GM18861 (cell line): ENCODE results near the gene TSC22D2.

Source experiments
- ATAC-seq: cut with Tn5 transposase; IDR thresholded peaks from one replicate; pipeline ENCODE4 v1.9.1; 2021; ENCODE audit not compliant: unreplicated experiment

Gene TSC22D2

GRCh38 chr3:150408221-150409124, at the start of gene TSC22D2:
Gene TSC22D2, plus strand, starts transcription at chr3:150408298. Its CDS starts 1,053 bp downstream, at chr3:150409351.
- ATAC-seq, result peak; percentile 41

GRCh38 chr3:150359381-150359780, 48.7 kb upstream of the TSC22D2 start:
- no peak for ATAC-seq

GRCh38 chr3:150360966-150361365, 47.1 kb upstream of the TSC22D2 start:
- no peak for ATAC-seq

GRCh38 chr3:150362515-150363302, 45.4 kb upstream of the TSC22D2 start:
- no peak for ATAC-seq

GRCh38 chr3:150363420-150363819, 44.7 kb upstream of the TSC22D2 start:
- ATAC-seq, result no peak

GRCh38 chr3:150365132-150365604, 42.9 kb upstream of the TSC22D2 start:
- ATAC-seq, result peak; percentile 71

GRCh38 chr3:150367757-150368156, 40.3 kb upstream of the TSC22D2 start:
- no peak for ATAC-seq

- no peak for ATAC-seq
Observed at GRCh38 chr3:150370122-150370602, 37.9 kb upstream of the TSC22D2 start.

- ATAC-seq, result no peak
Observed at GRCh38 chr3:150370999-150371398, 37.1 kb upstream of the TSC22D2 start.

GRCh38 chr3:150371741-150372254, 36.3 kb upstream of the TSC22D2 start:
- ATAC-seq, result no peak

- no peak for ATAC-seq
Observed at GRCh38 chr3:150372320-150372719, 35.8 kb upstream of the TSC22D2 start.

GRCh38 chr3:150372722-150373121, 35.4 kb upstream of the TSC22D2 start:
- ATAC-seq, result no peak

- ATAC-seq, result no peak
Observed at GRCh38 chr3:150373234-150373875, 34.7 kb upstream of the TSC22D2 start.

- no peak for ATAC-seq
Observed at GRCh38 chr3:150374975-150375374, 33.1 kb upstream of the TSC22D2 start.

- no peak for ATAC-seq
Observed at GRCh38 chr3:150376001-150376848, 31.9 kb upstream of the TSC22D2 start.

GRCh38 chr3:150377601-150378300, 30.3 kb upstream of the TSC22D2 start:
- no peak for ATAC-seq

- no peak for ATAC-seq
Observed at GRCh38 chr3:150378301-150378748, 29.8 kb upstream of the TSC22D2 start.

- ATAC-seq, result no peak
Observed at GRCh38 chr3:150379469-150379868, 28.6 kb upstream of the TSC22D2 start.
